H9 (cell line): ENCODE measurements around the gene FSIP1. TPM values are rescaled to one million over a fixed set of nuclear protein-coding genes. Genes with fewer than 3 reads are reported as not detected.
A peak's percentile ranks its signal among the peaks of the same experiment; 100 is the strongest.

Experiments
- DNase-seq: peaks from one replicate; pipeline ENCODE4 v3.0.0-alpha.2; 2017
- H2AFZ ChIP-seq: one replicate; pipeline ENCODE4 v1.6.1; 2013; ENCODE audit warnings: mild to moderate bottlenecking, low read length, control low read depth, moderate library complexity
- H2AK5ac ChIP-seq: 2 replicates; pipeline ENCODE4 v1.6.1; 2013; ENCODE audit warnings: low read length, control low read depth, mixed read lengths; ENCODE audit not compliant: insufficient read length
- H2BK120ac ChIP-seq: one replicate; pipeline ENCODE4 v1.6.1; 2013; ENCODE audit warnings: low read depth, mild to moderate bottlenecking, low read length, control low read depth, inconsistent platforms; ENCODE audit not compliant: poor library complexity, severe bottlenecking
- H2BK12ac ChIP-seq: 2 replicates; pipeline ENCODE4 v1.6.1; 2013; ENCODE audit warnings: low read length, control low read depth, mixed read lengths, low read depth; ENCODE audit not compliant: insufficient read length
- H2BK15ac ChIP-seq: 2 replicates; pipeline ENCODE4 v1.6.1; 2013; ENCODE audit warnings: low read depth, low read length, control low read depth
- H2BK20ac ChIP-seq: one replicate; pipeline ENCODE4 v1.6.1; 2013; ENCODE audit warnings: low read depth, mild to moderate bottlenecking, low read length, control low read depth, inconsistent platforms; ENCODE audit not compliant: poor library complexity, severe bottlenecking
- H2BK5ac ChIP-seq: 2 replicates; pipeline ENCODE4 v1.6.1; 2013; ENCODE audit warnings: low read length, control low read depth, mixed read lengths; ENCODE audit not compliant: insufficient read length
- H3K14ac ChIP-seq: 2 replicates; pipeline ENCODE4 v1.6.1; 2013; ENCODE audit warnings: low read length, control low read depth; ENCODE audit not compliant: insufficient read depth
- H3K18ac ChIP-seq: 2 replicates; pipeline ENCODE4 v1.6.1; 2013; ENCODE audit warnings: low read depth, mild to moderate bottlenecking, mixed read lengths, low read length, control low read depth; ENCODE audit not compliant: insufficient read length
- H3K23ac ChIP-seq: 2 replicates; pipeline ENCODE4 v1.6.1; 2013; ENCODE audit warnings: low read length, control low read depth, mixed read lengths, low read depth; ENCODE audit not compliant: insufficient read length
- H3K23me2 ChIP-seq: 2 replicates; pipeline ENCODE4 v1.6.1; 2013; ENCODE audit warnings: low read depth, mild to moderate bottlenecking, mixed read lengths, low read length, control low read depth; ENCODE audit not compliant: insufficient read length, poor library complexity, severe bottlenecking
- H3K27ac ChIP-seq: 2 replicates; pipeline ENCODE4 v1.5.1; 2013; ENCODE audit warnings: low read length, control low read depth, mixed read lengths, low read depth; ENCODE audit not compliant: insufficient read length
- H3K27me3 ChIP-seq: 2 replicates; pipeline ENCODE4 v1.6.1; 2013; ENCODE audit warnings: low read length, control low read depth, inconsistent platforms; ENCODE audit not compliant: insufficient read depth
- H3K4ac ChIP-seq: 2 replicates; pipeline ENCODE4 v1.6.1; 2013; ENCODE audit warnings: low read depth, mild to moderate bottlenecking, control low read depth, inconsistent platforms, low read length, moderate library complexity
- H3K4me1 ChIP-seq: 2 replicates; pipeline ENCODE4 v1.6.1; 2013; ENCODE audit warnings: low read length, control low read depth, inconsistent platforms; ENCODE audit not compliant: insufficient read depth
- H3K4me2 ChIP-seq: 2 replicates; pipeline ENCODE4 v1.6.1; 2013; ENCODE audit warnings: low read length, control low read depth, mixed read lengths; ENCODE audit not compliant: insufficient read length, insufficient read depth
- H3K56ac ChIP-seq: 2 replicates; pipeline ENCODE4 v1.6.1; 2013; ENCODE audit warnings: low read depth, mild to moderate bottlenecking, mixed read lengths, low read length, control low read depth; ENCODE audit not compliant: insufficient read length
- H3K79me1 ChIP-seq: 2 replicates; pipeline ENCODE4 v1.6.1; 2013; ENCODE audit warnings: low read depth, mild to moderate bottlenecking, moderate library complexity, low read length, control low read depth, inconsistent platforms; ENCODE audit not compliant: insufficient read depth, poor library complexity, severe bottlenecking
- H3K79me2 ChIP-seq: 2 replicates; pipeline ENCODE4 v1.6.1; 2013; ENCODE audit warnings: low read length, control low read depth, inconsistent platforms; ENCODE audit not compliant: insufficient read depth
- H3K9ac ChIP-seq: 2 replicates; pipeline ENCODE4 v1.6.1; 2013; ENCODE audit warnings: low read length, control low read depth, mixed read lengths; ENCODE audit not compliant: insufficient read length; ENCODE audit errors: extremely low read depth
- H3K9me3 ChIP-seq: one replicate; pipeline ENCODE4 v1.6.1; 2013; ENCODE audit warnings: low read depth, low read length, inconsistent platforms; ENCODE audit not compliant: control insufficient read depth
- H3T11ph ChIP-seq: one replicate; pipeline ENCODE4 v1.6.1; 2013; ENCODE audit warnings: mild to moderate bottlenecking, low read length, control low read depth, inconsistent platforms
- H4K20me1 ChIP-seq: one replicate; pipeline ENCODE4 v1.6.1; 2013; ENCODE audit not compliant: control insufficient read depth, insufficient read length, insufficient read depth
- H4K5ac ChIP-seq: 2 replicates; pipeline ENCODE4 v1.6.1; 2013; ENCODE audit warnings: low read depth, mild to moderate bottlenecking, mixed read lengths, low read length, control low read depth; ENCODE audit not compliant: insufficient read length
- H4K8ac ChIP-seq: replicated peaks from 2 replicates; pipeline ENCODE4 v1.6.1; 2013; ENCODE audit warnings: low read length, control low read depth, mixed read lengths, low read depth; ENCODE audit not compliant: insufficient read length
- H4K91ac ChIP-seq: 2 replicates; pipeline ENCODE4 v1.6.1; 2013; ENCODE audit warnings: low read depth, mild to moderate bottlenecking, moderate library complexity, mixed read lengths, low read length, control low read depth; ENCODE audit not compliant: insufficient read length
- H3K27ac Mint-ChIP-seq, 3 experiments: 2 replicates in 2 of 3; 3 replicates in 1 of 3; pipeline ENCODE4 v1.8.0; 2020 to 2021; ENCODE audit warnings: mixed read lengths in 3 of 3, mild to moderate bottlenecking in 1 of 3, moderate library complexity in 1 of 3
- H3K27me3 Mint-ChIP-seq: 2 replicates; pipeline ENCODE4 v1.8.0; 2021; ENCODE audit warnings: low read depth, mild to moderate bottlenecking, moderate library complexity, mixed read lengths
- H3K36me3 Mint-ChIP-seq, 3 experiments: 2 replicates in 2 of 3; 3 replicates in 1 of 3; pipeline ENCODE4 v1.8.0; 2020 to 2021; ENCODE audit warnings: low read depth in 3 of 3, mixed read lengths in 3 of 3; ENCODE audit not compliant: insufficient read depth in 1 of 3
- H3K4me1 Mint-ChIP-seq, 2 experiments: 2 replicates each; pipeline ENCODE4 v1.8.0; 2020; ENCODE audit warnings: mixed read lengths in 2 of 2
- H3K4me3 Mint-ChIP-seq, 2 experiments: 2 replicates in 1 of 2; 3 replicates in 1 of 2; pipeline ENCODE4 v1.8.0; 2020 to 2021; ENCODE audit warnings: mild to moderate bottlenecking in 2 of 2, mixed read lengths in 2 of 2, moderate library complexity in 1 of 2
- H3K9me3 Mint-ChIP-seq, 2 experiments: 2 replicates in 1 of 2; 3 replicates in 1 of 2; pipeline ENCODE4 v1.8.0; 2020; ENCODE audit warnings: mild to moderate bottlenecking in 2 of 2, mixed read lengths in 2 of 2, moderate library complexity in 1 of 2
- CTCF ChIP-seq: fragments of 200-600 bp; sonication (generic); conservative IDR thresholded peaks from 3 replicates; pipeline ENCODE4 v1.8.0; 2021; ENCODE audit warnings: antibody characterized with exemption, mild to moderate bottlenecking
- WGBS: extraction: QIAGEN DNeasy Blood & Tissue Kit; methylation state at CpG from one replicate; pipeline ENCODE4 v1.1.7; 2013; ENCODE audit warnings: missing lambda C conversion rate, low lambda C conversion rate, mixed read lengths; ENCODE audit not compliant: insufficient read length; ENCODE audit errors: extremely low coverage; 5-methylcytosine and 5-hydroxymethylcytosine counted together
- total RNA-seq: library from RNA; stranded (reverse); gene quantifications from 2 replicates; pipeline ENCODE4 v1.2.1, GENCODE V29; 2021

The FSIP1 gene
- total RNA-seq, 1 experiment from 2014 or later, result 0.96 TPM

GRCh38 chr15:39798382-39798781 lies 15.7 kb upstream of the FSIP1 start:
- Histone ChIP-seq H4K8ac (no peak overlapping the region), H2AK5ac (no peak overlapping the region), H3K9ac (no peak overlapping the region), H3K4me1 (no peaks in the 10 kb centered on the region), H2AFZ (no peak overlapping the region), H3K14ac (no peak overlapping the region), H3K23me2 (no peaks in the 10 kb centered on the region), H3K79me2 (no peaks in the 10 kb centered on the region; the same call in 1 of the 2 replicates), H3K9me3 (no peaks in the 10 kb centered on the region), H2BK12ac (no peak overlapping the region), H3K4me2 (no peak overlapping the region), H3K56ac (no peak overlapping the region), H2BK20ac (no peak overlapping the region), H3T11ph (no peak overlapping the region), H2BK120ac (no peak overlapping the region), H3K18ac (no peak overlapping the region), H3K4ac (no peak overlapping the region), H3K27me3 (no peaks in the 10 kb centered on the region), H4K91ac (no peak overlapping the region), H3K27ac (no peak overlapping the region), H3K23ac (no peak overlapping the region), H2BK15ac (no peak overlapping the region), H3K79me1 (peaks cover under 1% of the 10 kb centered on the region), H4K5ac (no peak overlapping the region), H4K20me1 (no peaks in the 10 kb centered on the region), H2BK5ac (no peak overlapping the region)
- TF ChIP-seq CTCF, result no peak
- Mint-ChIP-seq H3K36me3 (peaks cover 26 to 50% (median 43%) of the 10 kb centered on the region in 3 experiments), H3K27ac (peak overlapping the region in 2 of 3 experiments; percentile 18 to 37; a peak in 3 of 7 replicates), H3K27me3 (no peaks in the 10 kb centered on the region), H3K4me3 (no peak overlapping the region), H3K4me1 (peaks cover 37% of the 10 kb centered on the region in 2 experiments), H3K9me3 (no peaks in the 10 kb centered on the region)
- DNase-seq, result no peak
- WGBS, result no CpG with 5 or more reads among the region's 6 CpGs
